Stimulated activated CD4-positive, alpha-beta T cell treated with anti-CD3 and anti-CD28 coated beads, Interleukin-1b, Interleukin-23, amount 100 ng/mL, for 48 hours (primary cell): ENCODE measurements around the gene TTC28.
A peak's percentile ranks its signal among the peaks of the same experiment; 100 is the strongest.
"Not testable (repeated sequence)": the region's sequence is repeated elsewhere in the genome, so short reads cannot be mapped to it uniquely, and the experiment has no call there.

Source experiments
- DNase-seq: peaks from one replicate; pipeline ENCODE4 v3.0.0-alpha.2; 2020

The TTC28 gene

GRCh38 chr22:28679611-28680287 lies at the start of gene TTC28:
Gene TTC28, minus strand, starts transcription at chr22:28679840. Its CDS starts 117 bp downstream, at chr22:28679723.
- peak; percentile 4 for DNase-seq

GRCh38 chr22:28728621-28729313 lies 49.1 kb upstream of the TTC28 start:
- no peak for DNase-seq

- DNase-seq: no peak
Observed at GRCh38 chr22:28728002-28728401, 48.4 kb upstream of the TTC28 start.

GRCh38 chr22:28718044-28718443 lies 38.4 kb upstream of the TTC28 start:
- DNase-seq: no peak

- no peak for DNase-seq
Observed at GRCh38 chr22:28716686-28717085, 37.0 kb upstream of the TTC28 start.

GRCh38 chr22:28715611-28716010 lies 36.0 kb upstream of the TTC28 start:
- DNase-seq: no peak

GRCh38 chr22:28714043-28714628 lies 34.5 kb upstream of the TTC28 start:
- DNase-seq: no peak

- no peak for DNase-seq
Observed at GRCh38 chr22:28711820-28712777, 32.5 kb upstream of the TTC28 start.

- no peak for DNase-seq
Observed at GRCh38 chr22:28711341-28711740, 31.7 kb upstream of the TTC28 start.

- no peak for DNase-seq
Observed at GRCh38 chr22:28710576-28711191, 31.0 kb upstream of the TTC28 start.

GRCh38 chr22:28710107-28710506 lies 30.5 kb upstream of the TTC28 start:
- DNase-seq: no peak

GRCh38 chr22:28706845-28707244 lies 27.2 kb upstream of the TTC28 start:
- no peak for DNase-seq

- no peak for DNase-seq
Observed at GRCh38 chr22:28703436-28703835, 23.8 kb upstream of the TTC28 start.

- no peak for DNase-seq
Observed at GRCh38 chr22:28702891-28703290, 23.3 kb upstream of the TTC28 start.

- not testable (repeated sequence) for DNase-seq
Observed at GRCh38 chr22:28693041-28693760, 13.6 kb upstream of the TTC28 start.

- DNase-seq: not testable (repeated sequence)
Observed at GRCh38 chr22:28689796-28690195, 10.2 kb upstream of the TTC28 start.

GRCh38 chr22:28682966-28683365 lies 3.3 kb upstream of the TTC28 start:
- not testable (repeated sequence) for DNase-seq

- not testable (repeated sequence) for DNase-seq
Observed at GRCh38 chr22:28680813-28681490, 1.3 kb upstream of the TTC28 start.

GRCh38 chr22:28678778-28679610 lies 646 bp downstream of the TTC28 start:
- DNase-seq: peak; percentile 2

- not testable (repeated sequence) for DNase-seq
Observed at GRCh38 chr22:28678170-28678569, 1.5 kb downstream of the TTC28 start.
